Measurements from ENCODE around the gene DNM3.
"Not testable (repeated sequence)": the region's sequence is repeated elsewhere in the genome, so short reads cannot be mapped to it uniquely, and the experiment has no call there.

The DNM3 gene

GRCh38 chr1:172298911-172299310 lies 457.6 kb downstream of the DNM3 start:
- TF ChIP-seq CTCF (IDR thresholded peaks at IDR 0.05): no peak
- Histone ChIP-seq H3K27ac (no peak overlapping the region), H3K9me3 (no peaks in the 10 kb centered on the region), H3K36me3 (no peaks in the 10 kb centered on the region), H3K4me3 (ENCODE audit: low read depth in 1 of 2, low read length in 1 of 2) (no peak overlapping the region), H3K4me1 (ENCODE audit: control insufficient read depth in 1 of 2, insufficient read depth in 1 of 2, low read depth in 1 of 2, low read length in 1 of 2) (no peaks in the 10 kb centered on the region), H3K27me3 (no peaks in the 10 kb centered on the region)

- no peaks in the 10 kb centered on the region for H3K36me3 ChIP-seq
- H3K4me1 ChIP-seq (ENCODE audit: control insufficient read depth in 1 of 2, insufficient read depth in 1 of 2, low read depth in 1 of 2, low read length in 1 of 2): no peaks in the 10 kb centered on the region
- no peaks in the 10 kb centered on the region for H3K27me3 ChIP-seq
- no peak overlapping the region for H3K27ac ChIP-seq
- H3K9me3 ChIP-seq: no peaks in the 10 kb centered on the region
- H3K4me3 ChIP-seq (ENCODE audit: low read depth in 1 of 2, low read length in 1 of 2): no peak overlapping the region
- TF ChIP-seq CTCF (IDR thresholded peaks at IDR 0.05): no peak
Observed at GRCh38 chr1:172299515-172299914, 458.2 kb downstream of the DNM3 start.

- not testable (repeated sequence) for H3K4me1 ChIP-seq (ENCODE audit: control insufficient read depth in 1 of 2, insufficient read depth in 1 of 2, low read depth in 1 of 2, low read length in 1 of 2); H3K27me3 ChIP-seq; H3K36me3 ChIP-seq; H3K9me3 ChIP-seq; H3K27ac ChIP-seq; H3K4me3 ChIP-seq (ENCODE audit: low read depth in 1 of 2, low read length in 1 of 2)
Observed at GRCh38 chr1:172307508-172307907, 466.2 kb downstream of the DNM3 start.

- Histone ChIP-seq H3K27ac (no peak overlapping the region), H3K27me3 (no peaks in the 10 kb centered on the region), H3K36me3 (no peaks in the 10 kb centered on the region), H3K9me3 (no peaks in the 10 kb centered on the region), H3K4me1 (ENCODE audit: control insufficient read depth in 1 of 2, insufficient read depth in 1 of 2, low read depth in 1 of 2, low read length in 1 of 2) (no peaks in the 10 kb centered on the region), H3K4me3 (ENCODE audit: low read depth in 1 of 2, low read length in 1 of 2) (no peak overlapping the region)
- no peak for TF ChIP-seq CTCF (IDR thresholded peaks at IDR 0.05)
Observed at GRCh38 chr1:172308142-172308541, 466.8 kb downstream of the DNM3 start.

- Histone ChIP-seq H3K4me3 (ENCODE audit: low read depth in 1 of 2, low read length in 1 of 2) (no peak overlapping the region), H3K27me3 (no peaks in the 10 kb centered on the region), H3K27ac (no peak overlapping the region), H3K4me1 (ENCODE audit: control insufficient read depth in 1 of 2, insufficient read depth in 1 of 2, low read depth in 1 of 2, low read length in 1 of 2) (no peaks in the 10 kb centered on the region), H3K9me3 (no peaks in the 10 kb centered on the region), H3K36me3 (no peaks in the 10 kb centered on the region)
- TF ChIP-seq CTCF (IDR thresholded peaks at IDR 0.05): no peak
Observed at GRCh38 chr1:172308577-172308976, 467.3 kb downstream of the DNM3 start.

GRCh38 chr1:172320733-172321132 lies 479.4 kb downstream of the DNM3 start:
- H3K4me3 ChIP-seq (ENCODE audit: low read depth in 1 of 2, low read length in 1 of 2): no peak overlapping the region
- no peak for TF ChIP-seq CTCF (IDR thresholded peaks at IDR 0.05)
- H3K27me3 ChIP-seq: no peaks in the 10 kb centered on the region
- no peaks in the 10 kb centered on the region for H3K4me1 ChIP-seq (ENCODE audit: control insufficient read depth in 1 of 2, insufficient read depth in 1 of 2, low read depth in 1 of 2, low read length in 1 of 2)
- H3K36me3 ChIP-seq: no peaks in the 10 kb centered on the region
- H3K27ac ChIP-seq: no peak overlapping the region
- H3K9me3 ChIP-seq: no peaks in the 10 kb centered on the region

Data from neutrophil (primary cell).